ENCODE results near the gene PDGFRB. TPM values are rescaled to one million over a fixed set of nuclear protein-coding genes. Genes with fewer than 3 reads are reported as not detected.

PDGFRB gene
- total RNA-seq, 1 experiment from 2014 or later = 0.63 TPM

GRCh38 chr5:150136305-150137167, 19.1 kb downstream of the PDGFRB start:
- no TSS peak for BruUV-seq (replicated peaks)
- no peak for DNase-seq (ENCODE audit: unreplicated experiment)
- Mint-ChIP-seq H3K36me3 (ENCODE audit: insufficient read depth, unreplicated experiment) (no peaks in the 10 kb centered on the region), H3K27ac (ENCODE audit: low read depth, unreplicated experiment) (no peak overlapping the region), H3K27me3 (ENCODE audit: insufficient read depth, unreplicated experiment) (no peaks in the 10 kb centered on the region), H3K4me3 (ENCODE audit: unreplicated experiment) (no peak overlapping the region), H3K4me1 (ENCODE audit: insufficient read depth, unreplicated experiment) (peaks cover 24% of the 10 kb centered on the region), H3K9me3 (ENCODE audit: unreplicated experiment) (no peaks in the 10 kb centered on the region)
- POLR2A ChIA-PET = no interaction called here
- CTCF ChIA-PET = interaction anchor here (0.7 to 3.0 kb wide), 5 partner anchors 24 to 895 kb away, joined by 3 to 15 read pairs (median 4); no protein-coding TSS in a partner anchor
- intact Hi-C loops (cut with micrococcal nuclease) = no loop called here
- TF ChIP-seq CTCF (IDR thresholded peaks at IDR 0.05; ENCODE audit: unreplicated experiment) = no peak

- CTCF ChIA-PET = interaction anchor here (0.6 to 2.2 kb wide), 8 partner anchors 12 to 894 kb away, joined by 3 to 15 read pairs (median 4); no protein-coding TSS in a partner anchor
- Mint-ChIP-seq H3K27me3 (ENCODE audit: insufficient read depth, unreplicated experiment) (no peaks in the 10 kb centered on the region), H3K9me3 (ENCODE audit: unreplicated experiment) (no peaks in the 10 kb centered on the region), H3K36me3 (ENCODE audit: insufficient read depth, unreplicated experiment) (no peaks in the 10 kb centered on the region), H3K27ac (ENCODE audit: low read depth, unreplicated experiment) (no peak overlapping the region), H3K4me3 (ENCODE audit: unreplicated experiment) (no peak overlapping the region), H3K4me1 (ENCODE audit: insufficient read depth, unreplicated experiment) (peaks cover 19% of the 10 kb centered on the region)
- POLR2A ChIA-PET = no interaction called here
- intact Hi-C loops (cut with micrococcal nuclease) = no loop called here
- DNase-seq (ENCODE audit: unreplicated experiment) = no peak
- no TSS peak for BruUV-seq (replicated peaks)
- no peak for TF ChIP-seq CTCF (IDR thresholded peaks at IDR 0.05; ENCODE audit: unreplicated experiment)
These were observed 19.9 kb downstream of the PDGFRB start for GRCh38 chr5:150135557-150136304.

GRCh38 chr5:150134198-150134588, 21.5 kb downstream of the PDGFRB start:
- no peak for TF ChIP-seq CTCF (IDR thresholded peaks at IDR 0.05; ENCODE audit: unreplicated experiment)
- intact Hi-C loops (cut with micrococcal nuclease) = no loop called here
- Mint-ChIP-seq H3K36me3 (ENCODE audit: insufficient read depth, unreplicated experiment) (no peaks in the 10 kb centered on the region), H3K4me3 (ENCODE audit: unreplicated experiment) (no peak overlapping the region), H3K27me3 (ENCODE audit: insufficient read depth, unreplicated experiment) (no peaks in the 10 kb centered on the region), H3K9me3 (ENCODE audit: unreplicated experiment) (no peaks in the 10 kb centered on the region), H3K27ac (ENCODE audit: low read depth, unreplicated experiment) (no peak overlapping the region), H3K4me1 (ENCODE audit: insufficient read depth, unreplicated experiment) (peaks cover 30% of the 10 kb centered on the region)
- ChIA-PET POLR2A (interaction anchor here (1.3 kb wide), 1 partner anchor 23 kb away, joined by 3 read pairs; no protein-coding TSS in a partner anchor), CTCF (interaction anchor here (0.5 to 2.2 kb wide), 3 partner anchors 9 to 304 kb away, joined by 3 to 15 read pairs (median 4); no protein-coding TSS in a partner anchor)
- no TSS peak for BruUV-seq (replicated peaks)
- no peak for DNase-seq (ENCODE audit: unreplicated experiment)

All from MCF 10A (cell line).